HEK293 (cell line): ENCODE results near the gene WNT16.

Experiments used
- BCL11B ChIP-seq: fragments of 450-650 bp; formaldehyde crosslinking; IDR thresholded peaks from 2 replicates; pipeline ENCODE4 v1.5.1; 2016; ENCODE audit warnings: low read depth, missing biosample characterization, missing genetic modification characterization
- KLF9 ChIP-seq: fragments of 450-650 bp; formaldehyde crosslinking; IDR thresholded peaks from 2 replicates; pipeline ENCODE4 v1.5.1; 2016; ENCODE audit warnings: missing biosample characterization, missing genetic modification characterization, low read depth
- OSR2 ChIP-seq: fragments of 450-650 bp; formaldehyde crosslinking; IDR thresholded peaks from 2 replicates; pipeline ENCODE4 v1.5.1; 2016; ENCODE audit warnings: missing biosample characterization, missing genetic modification characterization
- WT1 ChIP-seq: fragments of 450-650 bp; formaldehyde crosslinking; IDR thresholded peaks from 2 replicates; pipeline ENCODE4 v1.5.1; 2016; ENCODE audit warnings: missing biosample characterization, missing genetic modification characterization
- YY1 ChIP-seq: fragments of 450-650 bp; formaldehyde crosslinking; IDR thresholded peaks from 2 replicates; pipeline ENCODE4 v1.5.1; 2018; ENCODE audit warnings: missing biosample characterization, missing genetic modification characterization
- ZBTB17 ChIP-seq: fragments of 450-650 bp; formaldehyde crosslinking; IDR thresholded peaks from 2 replicates; pipeline ENCODE4 v1.5.1; 2016; ENCODE audit warnings: missing biosample characterization, missing genetic modification characterization
- ZBTB8A ChIP-seq: fragments of 450-650 bp; formaldehyde crosslinking; IDR thresholded peaks from 2 replicates; pipeline ENCODE4 v1.5.1; 2016; ENCODE audit warnings: missing biosample characterization, missing genetic modification characterization
- ZNF133 ChIP-seq: fragments of 450-650 bp; formaldehyde crosslinking; IDR thresholded peaks from 2 replicates; pipeline ENCODE4 v1.5.1; 2016; ENCODE audit warnings: missing biosample characterization, missing genetic modification characterization
- ZNF138 ChIP-seq: fragments of 450-650 bp; formaldehyde crosslinking; IDR thresholded peaks from 2 replicates; pipeline ENCODE4 v1.5.1; 2016; ENCODE audit warnings: missing biosample characterization, missing genetic modification characterization, borderline replicate concordance
- ZNF274 ChIP-seq, 2 experiments: fragments of 200-500 bp in 1 of 2; fragments of 450-650 bp in 1 of 2; sonication (Bioruptor generic) in 1 of 2; formaldehyde crosslinking in 1 of 2; IDR thresholded peaks; 2 replicates each; pipeline versions ENCODE4 v1.5.1 to v1.6.1; 2014 to 2016; ENCODE audit warnings: borderline replicate concordance in 1 of 2, inconsistent platforms in 1 of 2, low read length in 1 of 2, missing biosample characterization in 1 of 2, missing genetic modification characterization in 1 of 2
- ZNF423 ChIP-seq: fragments of 450-650 bp; formaldehyde crosslinking; IDR thresholded peaks from 2 replicates; pipeline ENCODE4 v1.5.1; 2016; ENCODE audit warnings: missing biosample characterization, missing genetic modification characterization
- ZNF514 ChIP-seq: fragments of 450-650 bp; formaldehyde crosslinking; IDR thresholded peaks from 2 replicates; pipeline ENCODE4 v1.5.1; 2016; ENCODE audit warnings: missing biosample characterization, missing genetic modification characterization
- ZNF544 ChIP-seq: fragments of 450-650 bp; formaldehyde crosslinking; IDR thresholded peaks from 2 replicates; pipeline ENCODE4 v1.5.0; 2017; ENCODE audit warnings: missing biosample characterization, missing genetic modification characterization
- ZNF571 ChIP-seq: fragments of 450-650 bp; formaldehyde crosslinking; IDR thresholded peaks from 2 replicates; pipeline ENCODE4 v1.5.0; 2017; ENCODE audit warnings: missing biosample characterization, missing genetic modification characterization
- ZNF747 ChIP-seq: fragments of 450-650 bp; formaldehyde crosslinking; IDR thresholded peaks from 2 replicates; pipeline ENCODE4 v1.5.1; 2016; ENCODE audit warnings: missing biosample characterization, missing genetic modification characterization
- ZNF768 ChIP-seq: fragments of 450-650 bp; formaldehyde crosslinking; IDR thresholded peaks from 2 replicates; pipeline ENCODE4 v1.5.1; 2018; ENCODE audit warnings: missing biosample characterization, mild to moderate bottlenecking, missing genetic modification characterization
- ZNF843 ChIP-seq: fragments of 450-650 bp; formaldehyde crosslinking; IDR thresholded peaks from 2 replicates; pipeline ENCODE4 v1.5.1; 2016; ENCODE audit warnings: missing biosample characterization, missing genetic modification characterization
- ZXDB ChIP-seq: fragments of 450-650 bp; formaldehyde crosslinking; IDR thresholded peaks from 2 replicates; pipeline ENCODE4 v1.5.1; 2016; ENCODE audit warnings: missing biosample characterization, missing genetic modification characterization
- TF ChIP-seq, protein P1 (sequence below): fragments of 450-650 bp; formaldehyde crosslinking; IDR thresholded peaks from 2 replicates; pipeline ENCODE4 v1.5.1; 2016; ENCODE audit warnings: missing biosample characterization, missing genetic modification characterization
- TF ChIP-seq, protein P2 (sequence below): fragments of 450-650 bp; formaldehyde crosslinking; IDR thresholded peaks from 2 replicates; pipeline ENCODE4 v1.5.1; 2017; ENCODE audit warnings: missing biosample characterization, missing genetic modification characterization
- TF ChIP-seq, protein P3 (sequence below): fragments of 450-650 bp; formaldehyde crosslinking; IDR thresholded peaks from 2 replicates; pipeline ENCODE4 v1.5.1; 2016; ENCODE audit warnings: missing biosample characterization, missing genetic modification characterization
- TF ChIP-seq, protein P4 (sequence below): fragments of 450-650 bp; formaldehyde crosslinking; IDR thresholded peaks from 2 replicates; pipeline ENCODE4 v1.5.1; 2016; ENCODE audit warnings: missing biosample characterization, missing genetic modification characterization
- TF ChIP-seq, protein P5 (sequence below): fragments of 450-650 bp; formaldehyde crosslinking; IDR thresholded peaks from 2 replicates; pipeline ENCODE4 v1.5.1; 2016; ENCODE audit warnings: missing biosample characterization, missing genetic modification characterization
- TF ChIP-seq, protein P6 (sequence below): fragments of 450-650 bp; formaldehyde crosslinking; IDR thresholded peaks from 2 replicates; pipeline ENCODE4 v1.5.1; 2016; ENCODE audit warnings: missing biosample characterization, missing genetic modification characterization
- TF ChIP-seq, protein P7 (sequence below): sonication (generic); formaldehyde crosslinking; IDR thresholded peaks from 2 replicates; pipeline ENCODE4 v1.8.1; 2022; ENCODE audit warnings: mild to moderate bottlenecking, moderate library complexity, missing genetic modification reagents
- TF ChIP-seq, protein P8 (sequence below): fragments of 450-650 bp; formaldehyde crosslinking; IDR thresholded peaks from 2 replicates; pipeline ENCODE4 v1.5.1; 2016; ENCODE audit warnings: missing biosample characterization, missing genetic modification characterization

The WNT16 gene

DNA sequence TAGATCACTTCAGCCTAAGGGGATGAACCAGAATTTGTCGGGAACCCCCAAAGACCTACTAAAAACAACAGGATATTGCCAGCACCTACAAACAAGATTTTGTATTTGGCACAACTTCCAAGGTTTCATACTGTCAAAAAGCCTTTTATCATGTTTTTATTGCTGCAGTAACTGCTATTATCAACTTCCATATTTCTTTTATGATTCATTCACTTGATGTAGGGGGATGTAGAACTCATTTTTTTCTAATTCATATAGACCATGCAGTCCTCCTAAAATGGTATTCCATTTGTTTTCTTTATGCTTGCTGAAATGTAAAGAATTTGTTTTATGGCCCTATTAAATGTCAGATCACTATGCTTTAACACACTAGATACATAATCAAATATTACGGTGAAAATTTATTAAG, 30.0 kb upstream of the WNT16 start (continued):
- TF ChIP-seq, protein P1, sequence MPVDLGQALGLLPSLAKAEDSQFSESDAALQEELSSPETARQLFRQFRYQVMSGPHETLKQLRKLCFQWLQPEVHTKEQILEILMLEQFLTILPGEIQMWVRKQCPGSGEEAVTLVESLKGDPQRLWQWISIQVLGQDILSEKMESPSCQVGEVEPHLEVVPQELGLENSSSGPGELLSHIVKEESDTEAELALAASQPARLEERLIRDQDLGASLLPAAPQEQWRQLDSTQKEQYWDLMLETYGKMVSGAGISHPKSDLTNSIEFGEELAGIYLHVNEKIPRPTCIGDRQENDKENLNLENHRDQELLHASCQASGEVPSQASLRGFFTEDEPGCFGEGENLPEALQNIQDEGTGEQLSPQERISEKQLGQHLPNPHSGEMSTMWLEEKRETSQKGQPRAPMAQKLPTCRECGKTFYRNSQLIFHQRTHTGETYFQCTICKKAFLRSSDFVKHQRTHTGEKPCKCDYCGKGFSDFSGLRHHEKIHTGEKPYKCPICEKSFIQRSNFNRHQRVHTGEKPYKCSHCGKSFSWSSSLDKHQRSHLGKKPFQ (tag by site-specific recombination): peak; percentile 75
- TF ChIP-seq KLF9 (tag by site-specific recombination) (no peak), ZNF768 (tag by site-specific recombination) (no peak), ZNF544 (tag by site-specific recombination) (no peak), ZBTB8A (tag by site-specific recombination) (0 out of 2 replicates have a peak, but pooled peaks have one; percentile 43), ZNF138 (tag by site-specific recombination) (no peak), OSR2 (peak; percentile 73), ZNF747 (tag by site-specific recombination) (no peak), ZNF274 (IDR thresholded peaks at IDR 0.05; ENCODE audit: low read length) (no peak), ZNF274 (tag by site-specific recombination; IDR thresholded peaks at IDR 0.05; ENCODE audit: borderline replicate concordance) (no peak), ZNF571 (tag by site-specific recombination) (no peak), ZNF133 (tag by site-specific recombination) (no peak), YY1 (tag by site-specific recombination) (peak; percentile 57; the same call in 1 of the 2 replicates), ZBTB17 (tag by site-specific recombination) (peak; percentile 78), BCL11B (tag by site-specific recombination) (peak; percentile 93), ZXDB (tag by site-specific recombination) (0 out of 2 replicates have a peak, but pooled peaks have one; percentile 32), WT1 (peak; percentile 33; the same call in 1 of the 2 replicates), ZNF514 (tag by site-specific recombination) (no peak), ZNF843 (peak; percentile 88), ZNF423 (0 out of 2 replicates have a peak, but pooled peaks have one; percentile 49)
- TF ChIP-seq, protein P2, sequence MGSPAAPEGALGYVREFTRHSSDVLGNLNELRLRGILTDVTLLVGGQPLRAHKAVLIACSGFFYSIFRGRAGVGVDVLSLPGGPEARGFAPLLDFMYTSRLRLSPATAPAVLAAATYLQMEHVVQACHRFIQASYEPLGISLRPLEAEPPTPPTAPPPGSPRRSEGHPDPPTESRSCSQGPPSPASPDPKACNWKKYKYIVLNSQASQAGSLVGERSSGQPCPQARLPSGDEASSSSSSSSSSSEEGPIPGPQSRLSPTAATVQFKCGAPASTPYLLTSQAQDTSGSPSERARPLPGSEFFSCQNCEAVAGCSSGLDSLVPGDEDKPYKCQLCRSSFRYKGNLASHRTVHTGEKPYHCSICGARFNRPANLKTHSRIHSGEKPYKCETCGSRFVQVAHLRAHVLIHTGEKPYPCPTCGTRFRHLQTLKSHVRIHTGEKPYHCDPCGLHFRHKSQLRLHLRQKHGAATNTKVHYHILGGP: peak; percentile 32; the same call in 1 of the 2 replicates
- TF ChIP-seq, protein P3, sequence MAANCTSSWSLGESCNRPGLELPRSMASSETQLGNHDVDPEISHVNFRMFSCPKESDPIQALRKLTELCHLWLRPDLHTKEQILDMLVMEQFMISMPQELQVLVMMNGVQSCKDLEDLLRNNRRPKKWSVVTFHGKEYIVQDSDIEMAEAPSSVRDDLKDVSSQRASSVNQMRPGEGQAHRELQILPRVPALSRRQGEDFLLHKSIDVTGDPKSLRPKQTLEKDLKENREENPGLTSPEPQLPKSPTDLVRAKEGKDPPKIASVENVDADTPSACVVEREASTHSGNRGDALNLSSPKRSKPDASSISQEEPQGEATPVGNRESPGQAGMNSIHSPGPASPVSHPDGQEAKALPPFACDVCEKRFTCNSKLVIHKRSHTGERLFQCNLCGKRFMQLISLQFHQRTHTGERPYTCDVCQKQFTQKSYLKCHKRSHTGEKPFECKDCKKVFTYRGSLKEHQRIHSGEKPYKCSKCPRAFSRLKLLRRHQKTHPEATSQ: no peak
- TF ChIP-seq, protein P4, sequence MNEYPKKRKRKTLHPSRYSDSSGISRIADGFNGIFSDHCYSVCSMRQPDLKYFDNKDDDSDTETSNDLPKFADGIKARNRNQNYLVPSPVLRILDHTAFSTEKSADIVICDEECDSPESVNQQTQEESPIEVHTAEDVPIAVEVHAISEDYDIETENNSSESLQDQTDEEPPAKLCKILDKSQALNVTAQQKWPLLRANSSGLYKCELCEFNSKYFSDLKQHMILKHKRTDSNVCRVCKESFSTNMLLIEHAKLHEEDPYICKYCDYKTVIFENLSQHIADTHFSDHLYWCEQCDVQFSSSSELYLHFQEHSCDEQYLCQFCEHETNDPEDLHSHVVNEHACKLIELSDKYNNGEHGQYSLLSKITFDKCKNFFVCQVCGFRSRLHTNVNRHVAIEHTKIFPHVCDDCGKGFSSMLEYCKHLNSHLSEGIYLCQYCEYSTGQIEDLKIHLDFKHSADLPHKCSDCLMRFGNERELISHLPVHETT (tag by site-specific recombination): no peak
- TF ChIP-seq, protein P5, sequence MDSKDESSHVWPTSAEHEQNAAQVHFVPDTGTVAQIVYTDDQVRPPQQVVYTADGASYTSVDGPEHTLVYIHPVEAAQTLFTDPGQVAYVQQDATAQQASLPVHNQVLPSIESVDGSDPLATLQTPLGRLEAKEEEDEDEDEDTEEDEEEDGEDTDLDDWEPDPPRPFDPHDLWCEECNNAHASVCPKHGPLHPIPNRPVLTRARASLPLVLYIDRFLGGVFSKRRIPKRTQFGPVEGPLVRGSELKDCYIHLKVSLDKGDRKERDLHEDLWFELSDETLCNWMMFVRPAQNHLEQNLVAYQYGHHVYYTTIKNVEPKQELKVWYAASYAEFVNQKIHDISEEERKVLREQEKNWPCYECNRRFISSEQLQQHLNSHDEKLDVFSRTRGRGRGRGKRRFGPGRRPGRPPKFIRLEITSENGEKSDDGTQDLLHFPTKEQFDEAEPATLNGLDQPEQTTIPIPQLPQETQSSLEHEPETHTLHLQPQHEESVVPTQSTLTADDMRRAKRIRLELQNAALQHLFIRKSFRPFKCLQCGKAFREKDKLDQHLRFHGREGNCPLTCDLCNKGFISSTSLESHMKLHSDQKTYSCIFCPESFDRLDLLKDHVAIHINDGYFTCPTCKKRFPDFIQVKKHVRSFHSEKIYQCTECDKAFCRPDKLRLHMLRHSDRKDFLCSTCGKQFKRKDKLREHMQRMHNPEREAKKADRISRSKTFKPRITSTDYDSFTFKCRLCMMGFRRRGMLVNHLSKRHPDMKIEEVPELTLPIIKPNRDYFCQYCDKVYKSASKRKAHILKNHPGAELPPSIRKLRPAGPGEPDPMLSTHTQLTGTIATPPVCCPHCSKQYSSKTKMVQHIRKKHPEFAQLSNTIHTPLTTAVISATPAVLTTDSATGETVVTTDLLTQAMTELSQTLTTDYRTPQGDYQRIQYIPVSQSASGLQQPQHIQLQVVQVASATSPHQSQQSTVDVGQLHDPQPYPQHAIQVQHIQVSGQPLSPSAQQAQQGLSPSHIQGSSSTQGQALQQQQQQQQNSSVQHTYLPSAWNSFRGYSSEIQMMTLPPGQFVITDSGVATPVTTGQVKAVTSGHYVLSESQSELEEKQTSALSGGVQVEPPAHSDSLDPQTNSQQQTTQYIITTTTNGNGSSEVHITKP (tag by site-specific recombination): 0 out of 2 replicates have a peak, but pooled peaks have one; percentile 12
- TF ChIP-seq, protein P6, sequence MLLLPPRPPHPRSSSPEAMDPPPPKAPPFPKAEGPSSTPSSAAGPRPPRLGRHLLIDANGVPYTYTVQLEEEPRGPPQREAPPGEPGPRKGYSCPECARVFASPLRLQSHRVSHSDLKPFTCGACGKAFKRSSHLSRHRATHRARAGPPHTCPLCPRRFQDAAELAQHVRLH (tag by site-specific recombination): 0 out of 2 replicates have a peak, but pooled peaks have one; percentile 11
- TF ChIP-seq, protein P7, sequence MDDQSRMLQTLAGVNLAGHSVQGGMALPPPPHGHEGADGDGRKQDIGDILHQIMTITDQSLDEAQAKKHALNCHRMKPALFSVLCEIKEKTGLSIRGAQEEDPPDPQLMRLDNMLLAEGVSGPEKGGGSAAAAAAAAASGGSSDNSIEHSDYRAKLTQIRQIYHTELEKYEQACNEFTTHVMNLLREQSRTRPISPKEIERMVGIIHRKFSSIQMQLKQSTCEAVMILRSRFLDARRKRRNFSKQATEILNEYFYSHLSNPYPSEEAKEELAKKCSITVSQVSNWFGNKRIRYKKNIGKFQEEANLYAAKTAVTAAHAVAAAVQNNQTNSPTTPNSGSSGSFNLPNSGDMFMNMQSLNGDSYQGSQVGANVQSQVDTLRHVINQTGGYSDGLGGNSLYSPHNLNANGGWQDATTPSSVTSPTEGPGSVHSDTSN: no peak
- TF ChIP-seq, protein P8, sequence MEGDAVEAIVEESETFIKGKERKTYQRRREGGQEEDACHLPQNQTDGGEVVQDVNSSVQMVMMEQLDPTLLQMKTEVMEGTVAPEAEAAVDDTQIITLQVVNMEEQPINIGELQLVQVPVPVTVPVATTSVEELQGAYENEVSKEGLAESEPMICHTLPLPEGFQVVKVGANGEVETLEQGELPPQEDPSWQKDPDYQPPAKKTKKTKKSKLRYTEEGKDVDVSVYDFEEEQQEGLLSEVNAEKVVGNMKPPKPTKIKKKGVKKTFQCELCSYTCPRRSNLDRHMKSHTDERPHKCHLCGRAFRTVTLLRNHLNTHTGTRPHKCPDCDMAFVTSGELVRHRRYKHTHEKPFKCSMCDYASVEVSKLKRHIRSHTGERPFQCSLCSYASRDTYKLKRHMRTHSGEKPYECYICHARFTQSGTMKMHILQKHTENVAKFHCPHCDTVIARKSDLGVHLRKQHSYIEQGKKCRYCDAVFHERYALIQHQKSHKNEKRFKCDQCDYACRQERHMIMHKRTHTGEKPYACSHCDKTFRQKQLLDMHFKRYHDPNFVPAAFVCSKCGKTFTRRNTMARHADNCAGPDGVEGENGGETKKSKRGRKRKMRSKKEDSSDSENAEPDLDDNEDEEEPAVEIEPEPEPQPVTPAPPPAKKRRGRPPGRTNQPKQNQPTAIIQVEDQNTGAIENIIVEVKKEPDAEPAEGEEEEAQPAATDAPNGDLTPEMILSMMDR (tag by site-specific recombination): no peak
